ENCODE measurements around the gene NCAPH2.
A peak's percentile ranks its signal among the peaks of the same experiment; 100 is the strongest.

The NCAPH2 gene

DNA sequence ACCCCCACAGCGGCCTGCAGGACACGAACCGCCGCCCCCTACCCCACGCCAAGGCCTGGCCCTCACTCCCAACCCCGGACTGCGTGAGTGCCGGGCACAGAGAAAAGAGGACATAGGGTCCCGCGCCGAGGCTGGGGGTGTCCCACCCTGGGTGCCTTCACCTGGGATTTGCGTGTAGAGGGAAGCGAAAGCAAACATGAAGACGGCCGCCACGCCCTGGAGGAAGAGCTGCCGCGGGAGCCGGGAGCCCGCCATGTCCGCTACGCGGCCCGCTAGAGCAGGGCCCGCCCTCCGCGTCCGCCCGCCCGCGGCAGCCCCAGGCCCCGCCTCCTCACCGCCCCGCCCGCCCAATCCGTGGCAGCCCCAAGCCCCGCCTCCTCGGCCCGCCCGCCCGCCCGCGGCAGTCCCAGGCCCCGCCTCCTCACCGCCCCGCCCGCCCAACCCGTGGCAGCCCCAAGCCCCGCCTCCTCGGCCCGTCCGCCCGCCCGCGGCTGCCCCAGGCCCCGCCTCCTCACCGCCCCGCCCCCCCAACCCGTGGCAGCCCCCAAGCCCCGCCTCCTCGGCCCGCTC lies 518 bp upstream of the NCAPH2 start, which contains the start of gene LMF2:
Gene LMF2, minus strand, starts transcription at position 282 of the 570 bp plus-strand sequence. Its CDS starts 27 bp downstream, at position 255.
- ATAC-seq: peak; percentile 89
- TF ChIP-seq OSR1 (CRISPR knock-in tag; IDR thresholded peaks at IDR 0.05) (no peak), ZNF8 (CRISPR knock-in tag; IDR thresholded peaks at IDR 0.05) (no peak), CSDC2 (CRISPR knock-in tag; IDR thresholded peaks at IDR 0.05) (no peak), ZC3H10 (CRISPR knock-in tag; IDR thresholded peaks at IDR 0.05) (no peak), PPARA (CRISPR knock-in tag; IDR thresholded peaks at IDR 0.05; ENCODE audit: borderline replicate concordance) (no peak), ZFP3 (CRISPR knock-in tag; IDR thresholded peaks at IDR 0.05) (no peak), ESRRG (CRISPR knock-in tag; IDR thresholded peaks at IDR 0.05) (no peak), GLIS3 (CRISPR knock-in tag; IDR thresholded peaks at IDR 0.05) (no peak)
- TF ChIP-seq, protein P1, sequence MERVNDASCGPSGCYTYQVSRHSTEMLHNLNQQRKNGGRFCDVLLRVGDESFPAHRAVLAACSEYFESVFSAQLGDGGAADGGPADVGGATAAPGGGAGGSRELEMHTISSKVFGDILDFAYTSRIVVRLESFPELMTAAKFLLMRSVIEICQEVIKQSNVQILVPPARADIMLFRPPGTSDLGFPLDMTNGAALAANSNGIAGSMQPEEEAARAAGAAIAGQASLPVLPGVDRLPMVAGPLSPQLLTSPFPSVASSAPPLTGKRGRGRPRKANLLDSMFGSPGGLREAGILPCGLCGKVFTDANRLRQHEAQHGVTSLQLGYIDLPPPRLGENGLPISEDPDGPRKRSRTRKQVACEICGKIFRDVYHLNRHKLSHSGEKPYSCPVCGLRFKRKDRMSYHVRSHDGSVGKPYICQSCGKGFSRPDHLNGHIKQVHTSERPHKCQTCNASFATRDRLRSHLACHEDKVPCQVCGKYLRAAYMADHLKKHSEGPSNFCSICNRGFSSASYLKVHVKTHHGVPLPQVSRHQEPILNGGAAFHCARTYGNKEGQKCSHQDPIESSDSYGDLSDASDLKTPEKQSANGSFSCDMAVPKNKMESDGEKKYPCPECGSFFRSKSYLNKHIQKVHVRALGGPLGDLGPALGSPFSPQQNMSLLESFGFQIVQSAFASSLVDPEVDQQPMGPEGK (CRISPR knock-in tag; IDR thresholded peaks at IDR 0.05; ENCODE audit: borderline replicate concordance): no peak

DNA sequence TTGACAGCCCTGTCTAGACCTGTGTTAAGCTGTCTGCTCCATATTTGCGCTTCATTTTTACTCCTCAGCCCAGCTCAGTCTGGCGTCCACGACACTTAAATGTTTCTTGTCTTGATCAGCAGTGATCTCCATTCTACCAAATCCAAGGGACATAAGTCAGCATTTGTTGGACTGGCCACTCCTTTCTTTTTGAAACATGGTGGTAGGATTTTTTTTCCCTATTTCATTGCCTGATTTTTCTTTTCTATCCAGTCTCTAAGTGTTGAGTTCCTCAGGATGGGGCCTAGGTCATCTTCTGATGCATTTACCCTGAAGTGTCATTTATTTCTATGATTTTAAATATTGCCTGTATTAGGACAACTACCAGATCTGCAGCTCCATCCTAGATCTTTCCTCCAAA lies 873 bp downstream of the NCAPH2 start:
- no peak for ATAC-seq
- no peak for TF ChIP-seq ZNF565 (CRISPR knock-in tag; conservative IDR thresholded peaks at IDR 0.05; ENCODE audit: low read depth)

DNA sequence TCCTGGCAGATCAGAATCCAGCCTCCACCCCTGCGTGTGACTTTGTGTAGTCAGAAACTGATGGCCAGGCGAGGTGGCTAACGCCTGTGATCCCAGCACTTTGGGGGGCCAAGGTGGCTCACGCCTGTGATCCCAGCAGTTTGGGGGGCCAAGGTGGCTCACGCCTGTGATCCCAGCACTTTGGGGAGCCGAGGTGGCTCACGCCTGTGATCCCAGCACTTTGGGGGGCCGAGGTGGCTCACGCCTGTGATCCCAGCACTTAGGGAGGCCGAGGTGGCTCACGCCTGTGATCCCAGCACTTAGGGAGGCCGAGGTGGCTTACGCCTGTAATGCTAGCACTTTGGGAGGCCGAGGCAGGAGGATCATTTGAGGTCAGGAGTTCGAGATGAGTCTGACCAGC lies 5.2 kb downstream of the NCAPH2 start:
- TF ChIP-seq ZFP30 (CRISPR knock-in tag; IDR thresholded peaks at IDR 0.05): no peak
- TF ChIP-seq SNAI2 (CRISPR knock-in tag; IDR thresholded peaks at IDR 0.05): no peak
- TF ChIP-seq GLIS3 (CRISPR knock-in tag; IDR thresholded peaks at IDR 0.05): no peak
- TF ChIP-seq PPARA (CRISPR knock-in tag; IDR thresholded peaks at IDR 0.05; ENCODE audit: borderline replicate concordance): no peak
- no peak for ATAC-seq

DNA sequence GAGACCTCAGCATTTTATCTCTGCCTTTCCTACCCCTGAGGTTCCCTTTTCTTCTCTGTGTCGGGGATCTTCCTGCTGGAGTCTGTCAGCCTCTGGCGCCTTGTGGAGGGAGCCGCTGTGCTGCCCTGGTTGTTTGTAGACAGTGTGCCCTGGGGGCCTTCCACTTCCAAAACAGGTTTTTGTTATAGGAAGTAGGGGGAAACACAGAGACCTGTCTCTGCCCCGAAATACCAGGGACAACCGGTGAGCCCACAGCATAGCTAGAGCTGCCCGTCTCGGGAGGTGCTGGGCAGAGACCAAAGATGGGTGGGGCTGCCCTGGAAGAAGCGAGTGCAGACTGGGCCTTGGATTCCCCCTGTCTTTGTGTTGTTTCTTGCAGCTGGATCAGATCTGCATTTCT lies 8.0 kb downstream of the NCAPH2 start:
- no peak for TF ChIP-seq CSDC2 (CRISPR knock-in tag; IDR thresholded peaks at IDR 0.05)
- no peak for TF ChIP-seq BACH2 (CRISPR knock-in tag; IDR thresholded peaks at IDR 0.05; ENCODE audit: borderline replicate concordance)
- no peak for TF ChIP-seq ESRRG (CRISPR knock-in tag; IDR thresholded peaks at IDR 0.05)
- TF ChIP-seq SNAI2 (CRISPR knock-in tag; IDR thresholded peaks at IDR 0.05): no peak
- TF ChIP-seq TCF4 (CRISPR knock-in tag; IDR thresholded peaks at IDR 0.05; ENCODE audit: borderline replicate concordance): no peak
- TF ChIP-seq, protein P2, sequence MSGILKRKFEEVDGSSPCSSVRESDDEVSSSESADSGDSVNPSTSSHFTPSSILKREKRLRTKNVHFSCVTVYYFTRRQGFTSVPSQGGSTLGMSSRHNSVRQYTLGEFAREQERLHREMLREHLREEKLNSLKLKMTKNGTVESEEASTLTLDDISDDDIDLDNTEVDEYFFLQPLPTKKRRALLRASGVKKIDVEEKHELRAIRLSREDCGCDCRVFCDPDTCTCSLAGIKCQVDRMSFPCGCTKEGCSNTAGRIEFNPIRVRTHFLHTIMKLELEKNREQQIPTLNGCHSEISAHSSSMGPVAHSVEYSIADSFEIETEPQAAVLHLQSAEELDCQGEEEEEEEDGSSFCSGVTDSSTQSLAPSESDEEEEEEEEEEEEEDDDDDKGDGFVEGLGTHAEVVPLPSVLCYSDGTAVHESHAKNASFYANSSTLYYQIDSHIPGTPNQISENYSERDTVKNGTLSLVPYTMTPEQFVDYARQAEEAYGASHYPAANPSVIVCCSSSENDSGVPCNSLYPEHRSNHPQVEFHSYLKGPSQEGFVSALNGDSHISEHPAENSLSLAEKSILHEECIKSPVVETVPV (CRISPR knock-in tag; IDR thresholded peaks at IDR 0.05): no peak
- TF ChIP-seq ZFP3 (CRISPR knock-in tag; IDR thresholded peaks at IDR 0.05): no peak
- no peak for TF ChIP-seq ZNF70 (CRISPR knock-in tag; IDR thresholded peaks at IDR 0.05)
- TF ChIP-seq ZFP30 (CRISPR knock-in tag; IDR thresholded peaks at IDR 0.05): no peak
- no peak for TF ChIP-seq ISL1 (CRISPR knock-in tag; IDR thresholded peaks at IDR 0.05)
- TF ChIP-seq, protein P3, sequence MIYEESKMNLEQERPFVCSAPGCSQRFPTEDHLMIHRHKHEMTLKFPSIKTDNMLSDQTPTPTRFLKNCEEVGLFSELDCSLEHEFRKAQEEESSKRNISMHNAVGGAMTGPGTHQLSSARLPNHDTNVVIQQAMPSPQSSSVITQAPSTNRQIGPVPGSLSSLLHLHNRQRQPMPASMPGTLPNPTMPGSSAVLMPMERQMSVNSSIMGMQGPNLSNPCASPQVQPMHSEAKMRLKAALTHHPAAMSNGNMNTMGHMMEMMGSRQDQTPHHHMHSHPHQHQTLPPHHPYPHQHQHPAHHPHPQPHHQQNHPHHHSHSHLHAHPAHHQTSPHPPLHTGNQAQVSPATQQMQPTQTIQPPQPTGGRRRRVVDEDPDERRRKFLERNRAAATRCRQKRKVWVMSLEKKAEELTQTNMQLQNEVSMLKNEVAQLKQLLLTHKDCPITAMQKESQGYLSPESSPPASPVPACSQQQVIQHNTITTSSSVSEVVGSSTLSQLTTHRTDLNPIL (CRISPR knock-in tag; IDR thresholded peaks at IDR 0.05; ENCODE audit: low read depth): no peak
- TF ChIP-seq TOX (CRISPR knock-in tag; IDR thresholded peaks at IDR 0.05; ENCODE audit: borderline replicate concordance): no peak
- TF ChIP-seq RARB (CRISPR knock-in tag; IDR thresholded peaks at IDR 0.05): no peak
- TF ChIP-seq GLIS3 (CRISPR knock-in tag; IDR thresholded peaks at IDR 0.05): no peak
- TF ChIP-seq, protein P4, sequence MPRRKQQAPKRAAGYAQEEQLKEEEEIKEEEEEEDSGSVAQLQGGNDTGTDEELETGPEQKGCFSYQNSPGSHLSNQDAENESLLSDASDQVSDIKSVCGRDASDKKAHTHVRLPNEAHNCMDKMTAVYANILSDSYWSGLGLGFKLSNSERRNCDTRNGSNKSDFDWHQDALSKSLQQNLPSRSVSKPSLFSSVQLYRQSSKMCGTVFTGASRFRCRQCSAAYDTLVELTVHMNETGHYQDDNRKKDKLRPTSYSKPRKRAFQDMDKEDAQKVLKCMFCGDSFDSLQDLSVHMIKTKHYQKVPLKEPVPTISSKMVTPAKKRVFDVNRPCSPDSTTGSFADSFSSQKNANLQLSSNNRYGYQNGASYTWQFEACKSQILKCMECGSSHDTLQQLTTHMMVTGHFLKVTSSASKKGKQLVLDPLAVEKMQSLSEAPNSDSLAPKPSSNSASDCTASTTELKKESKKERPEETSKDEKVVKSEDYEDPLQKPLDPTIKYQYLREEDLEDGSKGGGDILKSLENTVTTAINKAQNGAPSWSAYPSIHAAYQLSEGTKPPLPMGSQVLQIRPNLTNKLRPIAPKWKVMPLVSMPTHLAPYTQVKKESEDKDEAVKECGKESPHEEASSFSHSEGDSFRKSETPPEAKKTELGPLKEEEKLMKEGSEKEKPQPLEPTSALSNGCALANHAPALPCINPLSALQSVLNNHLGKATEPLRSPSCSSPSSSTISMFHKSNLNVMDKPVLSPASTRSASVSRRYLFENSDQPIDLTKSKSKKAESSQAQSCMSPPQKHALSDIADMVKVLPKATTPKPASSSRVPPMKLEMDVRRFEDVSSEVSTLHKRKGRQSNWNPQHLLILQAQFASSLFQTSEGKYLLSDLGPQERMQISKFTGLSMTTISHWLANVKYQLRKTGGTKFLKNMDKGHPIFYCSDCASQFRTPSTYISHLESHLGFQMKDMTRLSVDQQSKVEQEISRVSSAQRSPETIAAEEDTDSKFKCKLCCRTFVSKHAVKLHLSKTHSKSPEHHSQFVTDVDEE (CRISPR knock-in tag; IDR thresholded peaks at IDR 0.05): no peak
- ATAC-seq: no peak

All from SK-N-SH treated with all-trans-retinoic acid at 6 μM for 48 hours (cell line).